ENCODE measurements around the gene DNASE1.
A peak's percentile ranks its signal among the peaks of the same experiment; 100 is the strongest.
"Not testable (repeated sequence)": the region's sequence is repeated elsewhere in the genome, so short reads cannot be mapped to it uniquely, and the experiment has no call there.

DNASE1 gene

DNA sequence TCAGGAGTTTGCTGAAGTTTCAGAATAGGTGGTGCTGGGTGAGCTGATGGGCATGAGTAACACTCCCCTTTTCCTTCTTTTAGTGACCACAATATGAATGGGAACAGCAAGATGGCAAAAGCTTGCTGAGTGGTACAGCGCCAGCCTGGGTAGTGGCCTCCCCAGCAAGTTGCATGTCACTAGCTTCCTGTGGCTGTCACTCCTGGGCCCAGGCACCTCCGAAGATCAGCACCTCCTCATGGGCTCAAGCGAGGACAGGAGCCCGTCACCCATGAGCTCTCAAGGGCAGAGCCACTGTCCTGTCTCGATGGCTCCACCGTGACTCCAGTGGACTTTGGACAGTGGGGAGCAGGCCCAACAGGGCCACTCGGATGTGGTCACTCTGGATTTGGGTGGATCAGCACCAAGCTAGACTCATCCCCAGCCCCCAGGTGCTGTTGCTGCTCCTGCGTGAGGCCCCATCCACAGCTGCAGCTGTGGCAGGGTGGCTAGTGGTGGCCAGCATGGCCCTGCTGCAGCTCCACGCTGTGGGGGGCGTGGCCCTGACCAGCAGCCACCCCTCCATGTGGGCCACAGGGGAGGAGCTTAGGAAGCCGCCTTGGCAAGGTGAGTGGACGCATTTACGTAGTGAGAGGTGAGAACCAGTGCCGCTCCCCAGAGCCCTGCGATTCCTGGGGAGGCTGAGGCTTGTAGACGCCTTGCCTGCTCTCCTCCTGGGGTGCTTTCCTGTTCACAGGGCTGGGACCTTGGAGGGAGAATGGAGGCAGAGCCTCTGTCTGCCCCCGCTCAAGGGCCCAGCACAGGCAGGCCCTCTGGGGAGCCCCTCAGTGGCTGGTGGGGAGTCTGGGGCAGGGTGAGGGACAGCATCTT lies 13.6 kb upstream of the DNASE1 start:
- no peak for DNase-seq (ENCODE audit: low read depth in 2 of 3, low spot score in 2 of 3)

DNA sequence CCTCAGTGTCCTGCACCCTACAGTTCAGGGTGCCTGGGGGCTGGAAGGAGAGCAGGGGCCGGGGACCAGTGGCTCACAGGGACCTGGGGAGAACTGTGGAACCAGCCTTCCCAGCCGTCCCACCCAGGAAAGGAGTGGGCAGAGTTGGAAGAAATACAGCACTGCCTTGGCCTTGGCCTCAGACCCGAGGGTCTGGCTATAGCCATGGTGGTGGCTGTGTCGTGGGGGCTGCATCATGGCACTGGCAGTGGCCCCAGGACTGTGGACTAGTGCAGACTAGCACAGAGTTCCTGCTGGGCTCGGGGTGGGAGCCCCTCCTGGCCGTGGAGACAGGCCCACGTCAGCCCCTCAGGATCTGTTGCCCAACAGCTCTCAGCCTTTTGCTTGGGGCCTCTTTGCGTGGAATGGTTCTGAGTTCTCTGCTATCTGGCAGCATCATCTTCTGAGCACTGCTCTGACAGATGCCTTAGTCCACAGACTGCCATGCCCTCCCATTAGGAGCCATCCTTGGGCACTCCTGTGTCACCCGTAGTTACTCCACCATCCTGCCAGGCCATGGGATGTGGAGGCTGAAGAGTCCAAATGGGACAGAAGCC lies 12.6 kb upstream of the DNASE1 start:
- no peak for DNase-seq (ENCODE audit: low read depth in 2 of 3, low spot score in 2 of 3)

DNA sequence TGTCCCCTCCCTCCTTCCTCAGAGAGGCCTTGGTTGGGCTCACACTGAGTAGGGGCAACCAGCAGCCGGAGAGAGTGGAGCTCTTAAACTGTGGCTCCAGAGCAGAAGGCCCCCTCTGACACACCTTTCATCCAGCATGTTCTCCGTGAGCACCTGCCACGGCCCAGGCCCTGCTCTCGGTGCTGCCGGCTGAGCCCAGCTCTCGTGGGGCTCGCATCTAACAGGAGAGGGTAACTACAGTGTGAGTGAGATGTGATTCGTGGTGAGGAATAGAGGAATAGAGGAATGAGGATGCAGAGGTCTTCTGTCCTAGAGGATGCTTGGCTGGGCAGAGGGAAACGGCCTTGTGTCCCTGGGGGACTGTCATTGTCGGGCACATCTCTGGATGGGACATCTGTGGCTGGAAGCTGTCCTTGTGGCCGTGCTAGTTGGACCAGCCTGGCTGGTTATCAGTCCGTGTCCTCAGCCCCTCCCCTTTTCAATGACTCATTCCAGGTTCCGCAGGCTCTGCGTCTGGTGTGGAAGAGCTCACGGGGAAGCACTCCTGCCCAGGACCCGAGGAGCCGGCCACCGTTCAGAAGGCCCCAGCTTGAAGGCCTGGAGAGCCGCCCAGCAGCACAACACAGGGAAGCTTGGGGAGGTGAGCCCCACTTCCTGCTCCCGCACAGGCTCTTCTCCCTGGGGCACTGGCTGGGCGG lies 11.9 kb upstream of the DNASE1 start:
- no peak for DNase-seq (ENCODE audit: low read depth in 2 of 3, low spot score in 2 of 3)

DNA sequence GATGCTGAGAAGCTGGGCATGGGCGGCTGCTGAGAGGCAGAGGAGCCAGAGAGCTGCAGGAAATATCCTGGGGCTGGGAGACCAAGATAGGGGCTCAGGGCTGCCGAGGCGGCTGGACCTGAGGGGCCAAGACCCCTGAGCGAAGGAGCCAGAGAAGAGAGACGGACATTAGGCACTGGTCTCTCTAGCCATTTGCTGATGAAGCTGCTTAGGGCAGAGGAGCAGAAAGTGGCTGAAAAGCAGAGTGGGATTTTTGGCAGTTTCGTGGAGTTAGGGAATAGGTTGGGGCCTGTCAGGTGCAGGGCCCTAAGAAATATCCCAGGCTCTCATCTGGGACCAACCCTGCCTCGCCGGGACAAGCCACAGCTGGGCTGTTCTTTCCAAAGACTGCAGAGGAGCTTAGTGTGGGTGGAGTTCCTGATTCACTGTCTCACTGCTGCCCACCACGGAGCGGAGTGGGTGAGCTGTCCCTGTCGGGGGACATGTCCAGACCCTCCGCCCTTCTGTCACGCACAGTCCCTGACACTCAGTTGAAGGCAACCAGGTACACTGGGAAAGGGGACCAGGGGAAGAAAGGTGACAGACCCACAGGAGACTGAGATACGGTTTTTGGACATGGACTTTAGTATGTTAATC lies 11.3 kb upstream of the DNASE1 start:
- DNase-seq (ENCODE audit: low read depth in 2 of 3, low spot score in 2 of 3): no peak

DNA sequence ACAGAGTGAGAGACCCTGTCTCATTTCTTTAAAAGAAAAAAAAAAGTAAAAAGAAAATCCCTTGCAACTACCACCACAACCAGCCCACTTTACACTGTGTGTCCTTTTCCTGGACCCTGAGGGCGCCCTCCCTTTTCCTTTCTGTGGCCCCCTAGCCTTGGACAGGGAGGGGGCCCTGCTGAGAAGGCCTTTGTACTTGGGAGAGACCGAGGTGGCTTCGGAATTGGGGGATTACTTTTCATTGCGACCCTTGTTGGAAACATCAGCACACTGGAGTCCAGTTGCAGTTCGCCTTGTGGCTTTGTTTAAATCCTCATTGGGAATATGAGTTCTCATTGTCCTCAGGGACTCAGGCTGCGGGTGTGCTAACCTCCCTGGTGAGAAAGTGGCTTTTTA lies 9.4 kb upstream of the DNASE1 start:
- no peak for DNase-seq (ENCODE audit: low read depth in 2 of 3, low spot score in 2 of 3)

DNA sequence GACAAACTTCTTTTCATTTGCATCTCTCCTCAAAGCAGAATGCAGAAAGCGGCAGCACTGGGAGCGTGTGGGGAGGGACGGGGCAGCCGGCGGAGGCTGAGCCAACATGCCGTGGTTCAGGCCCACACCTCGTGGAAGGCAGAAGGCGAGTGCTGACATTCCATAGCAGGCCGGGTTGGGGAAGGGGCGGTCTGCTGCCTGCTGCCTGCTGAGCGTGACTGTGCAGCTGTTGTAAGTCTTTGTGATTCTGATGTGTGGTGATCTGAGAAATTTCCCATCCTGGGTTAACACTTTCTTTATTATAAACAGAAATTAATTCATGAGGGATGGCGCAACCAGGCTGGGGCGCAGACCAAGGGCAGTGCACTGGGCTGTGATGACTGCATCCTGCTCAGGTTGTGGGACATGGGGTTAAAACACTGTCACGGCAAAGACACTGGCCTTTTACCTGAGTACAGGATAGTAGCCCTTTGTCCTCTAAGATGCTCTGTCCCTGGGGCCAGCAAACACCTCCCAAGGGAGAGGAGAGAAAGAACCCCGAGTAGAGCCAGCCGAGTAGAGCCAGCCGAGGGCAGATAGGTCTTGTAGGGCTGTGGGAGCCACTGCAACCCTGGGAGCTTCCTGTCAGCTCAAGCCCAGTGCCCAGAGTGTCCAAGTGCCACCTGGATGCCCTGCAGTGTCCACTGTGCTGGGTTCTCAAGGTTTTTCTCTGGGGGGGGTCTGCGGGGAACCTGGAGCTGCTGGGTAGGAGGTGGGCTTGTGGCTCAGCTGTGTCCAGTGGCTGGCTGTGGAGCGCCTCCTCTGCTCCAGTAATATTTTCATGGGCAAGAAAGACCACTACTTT lies 8.8 kb upstream of the DNASE1 start:
- no peak for DNase-seq (ENCODE audit: low read depth in 2 of 3, low spot score in 2 of 3)

DNA sequence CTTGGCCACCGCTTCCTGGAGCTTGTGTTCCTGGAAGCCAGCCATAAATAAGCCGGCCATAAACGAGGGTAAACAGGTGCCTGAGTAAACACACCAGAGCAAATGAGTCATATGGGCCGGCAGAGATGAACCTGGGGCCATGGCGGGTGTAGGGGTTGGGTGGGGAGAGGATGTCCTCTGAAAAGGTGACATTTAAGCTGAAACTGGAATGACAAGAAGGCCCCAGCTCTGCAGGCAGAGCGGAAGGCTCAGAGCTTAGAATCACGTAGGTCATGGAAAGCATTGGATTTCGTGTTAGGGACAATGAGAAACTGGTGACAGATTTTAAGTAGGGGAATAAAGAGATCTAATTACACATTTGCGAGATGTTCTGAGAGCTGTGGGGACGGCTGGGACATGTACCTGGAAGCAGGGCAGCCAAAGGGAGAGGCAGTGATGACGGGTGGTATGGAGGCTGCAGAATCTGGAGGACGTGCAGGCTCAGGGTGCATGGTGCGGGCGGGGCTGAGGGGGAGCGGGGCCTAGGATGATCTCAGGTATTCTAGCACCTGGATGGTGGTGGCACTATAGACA lies 8.1 kb upstream of the DNASE1 start:
- no peak for DNase-seq (ENCODE audit: low read depth in 2 of 3, low spot score in 2 of 3)

DNA sequence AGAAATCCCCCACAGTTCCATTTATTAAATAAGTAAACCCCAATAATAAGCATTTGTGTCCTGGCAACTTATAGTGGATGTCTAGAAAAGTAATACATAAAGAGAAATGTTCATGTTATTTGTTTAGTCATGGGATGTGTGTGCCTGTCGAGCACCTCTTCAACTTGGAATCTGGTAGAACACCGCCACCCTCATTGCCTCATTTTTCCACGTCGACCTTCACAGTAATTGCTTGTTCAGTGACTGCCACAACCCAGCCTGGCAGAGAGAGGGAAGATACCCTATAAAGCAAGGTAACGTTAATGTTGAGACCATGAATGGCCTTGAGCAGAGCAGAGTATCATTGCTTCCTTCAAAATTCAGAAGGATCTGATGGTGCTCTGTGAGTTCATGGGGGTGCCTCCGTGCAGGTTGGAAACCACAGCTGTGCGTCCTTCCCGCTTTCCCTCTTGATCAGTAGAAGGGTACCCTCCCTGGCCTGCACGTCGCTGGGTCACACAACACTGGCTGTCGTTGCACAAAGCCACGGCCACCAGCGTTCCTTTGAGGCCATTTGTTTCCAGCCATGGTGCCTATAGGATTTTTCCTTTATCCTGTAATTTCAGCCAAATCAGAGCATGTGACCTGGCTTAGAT lies 3.7 kb upstream of the DNASE1 start:
- no peak for DNase-seq (ENCODE audit: low read depth in 2 of 3, low spot score in 2 of 3)

DNA sequence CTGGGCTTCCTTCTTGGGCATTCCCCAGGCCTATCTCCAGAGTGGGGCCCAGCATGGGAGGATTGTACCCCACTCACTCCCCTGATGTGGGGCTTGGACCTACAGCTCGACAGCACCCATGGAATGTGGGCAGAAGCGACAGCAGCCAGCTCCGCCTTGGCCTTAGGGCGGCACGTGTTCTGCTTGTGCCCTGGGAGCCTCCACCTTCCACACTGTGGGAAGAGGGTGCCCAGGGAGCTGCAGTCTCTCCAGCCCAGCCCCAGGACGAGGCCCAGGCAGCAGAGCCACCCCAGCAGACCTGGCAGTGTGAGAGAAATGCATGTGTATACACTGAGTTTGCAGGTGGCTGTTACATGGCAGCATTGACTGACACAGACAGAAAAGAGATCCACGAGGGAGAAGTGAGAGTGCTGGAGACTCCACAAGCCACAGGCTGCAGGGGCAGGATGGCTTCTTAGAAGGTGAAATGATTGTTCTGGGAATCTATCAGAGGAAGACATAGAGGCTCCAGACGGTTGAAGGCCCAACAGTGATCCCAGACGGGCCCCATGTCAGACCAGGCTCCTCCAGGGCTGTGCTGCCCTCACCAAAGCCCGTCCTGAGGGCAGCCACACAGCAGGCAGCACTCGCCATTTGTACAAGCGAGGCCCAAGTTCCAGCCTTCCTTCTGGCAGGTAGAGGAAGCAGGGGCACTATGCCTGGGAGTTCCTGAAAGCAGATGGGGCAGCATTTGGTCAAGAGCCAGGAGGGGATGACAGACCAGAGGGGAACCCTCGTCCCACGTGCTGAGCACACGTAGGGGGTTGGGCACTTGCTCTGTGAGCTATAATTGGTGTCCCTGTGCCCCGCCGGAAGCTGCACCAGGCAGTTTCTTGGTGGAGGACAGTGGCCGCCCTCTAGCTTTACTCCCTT lies 2.8 kb upstream of the DNASE1 start:
- no peak for DNase-seq (ENCODE audit: low read depth in 2 of 3, low spot score in 2 of 3)

DNA sequence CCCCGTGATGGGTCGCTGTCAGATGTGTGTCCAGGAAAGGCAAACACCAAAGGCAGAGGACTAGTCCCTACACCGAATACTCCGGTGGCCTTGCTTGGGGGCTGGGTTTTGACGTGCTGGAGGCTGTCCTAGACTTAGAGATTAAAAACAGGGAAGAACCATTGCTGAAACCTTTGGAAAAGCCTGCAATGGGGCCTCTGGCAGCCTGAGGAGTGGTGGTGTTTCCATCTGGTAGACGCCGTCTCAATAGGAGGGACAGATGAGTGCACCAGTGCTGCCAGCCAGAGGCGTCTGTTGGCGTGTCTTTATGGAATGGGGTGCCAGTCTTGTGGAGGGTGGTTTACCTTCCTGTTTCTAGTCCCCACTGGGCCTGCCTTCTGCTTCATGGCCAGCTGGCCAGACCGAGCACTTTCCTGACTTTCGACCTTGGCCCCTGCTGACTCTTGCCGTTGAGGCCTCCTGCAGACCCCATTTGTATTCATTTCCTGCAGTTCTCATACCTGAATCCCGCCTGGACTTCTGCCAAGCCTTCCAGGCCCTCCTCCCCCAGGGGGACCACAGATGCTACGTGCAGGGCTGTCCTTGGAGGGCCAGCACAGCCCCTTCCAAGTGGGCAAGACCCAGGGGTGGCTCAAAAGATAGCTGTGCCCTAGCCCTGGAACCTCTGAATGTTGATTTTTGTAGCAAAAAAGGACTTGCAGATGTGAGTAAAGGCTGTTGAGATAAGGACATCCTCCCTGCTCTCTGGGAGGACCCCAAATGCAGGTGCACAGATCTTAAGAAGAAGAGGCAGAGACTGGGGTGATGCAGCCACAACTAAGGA lies 1.9 kb upstream of the DNASE1 start:
- DNase-seq (ENCODE audit: low read depth in 2 of 3, low spot score in 2 of 3): no peak

DNA sequence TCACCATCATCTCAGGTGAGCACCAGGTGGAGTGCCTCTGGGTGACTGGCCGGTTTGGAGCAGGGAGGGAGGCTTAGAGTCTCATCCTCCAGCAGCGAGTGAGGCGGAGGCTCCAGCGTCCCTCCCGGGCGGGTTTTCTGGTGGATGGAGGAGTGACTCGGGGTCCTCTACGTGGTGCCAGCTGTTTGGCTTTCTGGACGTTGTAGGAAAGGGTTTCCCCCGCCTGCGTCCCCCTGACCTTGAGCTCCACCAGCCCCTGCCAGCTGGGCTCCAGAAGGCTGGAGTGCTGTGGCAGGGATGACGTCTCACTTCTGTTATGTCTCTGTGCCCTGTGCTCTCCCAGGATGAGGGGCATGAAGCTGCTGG lies 522 bp downstream of the DNASE1 start:
- DNase-seq (ENCODE audit: low read depth in 2 of 3, low spot score in 2 of 3): no peak

DNA sequence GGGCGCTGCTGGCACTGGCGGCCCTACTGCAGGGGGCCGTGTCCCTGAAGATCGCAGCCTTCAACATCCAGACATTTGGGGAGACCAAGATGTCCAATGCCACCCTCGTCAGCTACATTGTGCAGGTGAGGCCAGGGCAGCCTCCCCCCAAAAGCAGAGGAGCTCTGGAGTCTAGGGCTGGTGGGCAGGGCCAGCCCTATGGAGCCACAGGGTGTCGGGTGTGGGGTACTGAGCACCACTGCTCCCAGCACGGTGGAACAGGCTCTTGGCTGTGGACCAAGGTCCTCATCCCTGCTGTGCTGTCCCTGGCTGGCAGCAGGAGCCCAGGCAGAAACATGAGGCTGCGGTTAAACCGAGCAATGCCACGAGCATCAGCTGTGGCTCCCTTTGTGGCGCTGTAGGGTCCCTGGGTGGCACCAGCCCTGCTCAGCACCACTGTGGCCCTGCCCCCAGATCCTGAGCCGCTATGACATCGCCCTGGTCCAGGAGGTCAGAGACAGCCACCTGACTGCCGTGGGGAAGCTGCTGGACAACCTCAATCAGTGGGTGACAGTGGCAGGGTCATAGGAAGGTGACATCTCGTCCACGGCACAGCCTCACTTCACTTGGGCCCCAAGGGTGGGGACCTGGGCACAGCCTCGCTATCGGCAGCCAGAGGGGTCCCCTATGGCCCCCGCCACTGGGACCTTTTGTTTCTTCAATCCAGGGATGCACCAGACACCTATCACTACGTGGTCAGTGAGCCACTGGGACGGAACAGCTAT lies 1.1 kb downstream of the DNASE1 start:
- DNase-seq (ENCODE audit: low read depth in 2 of 3, low spot score in 2 of 3): no peak

DNA sequence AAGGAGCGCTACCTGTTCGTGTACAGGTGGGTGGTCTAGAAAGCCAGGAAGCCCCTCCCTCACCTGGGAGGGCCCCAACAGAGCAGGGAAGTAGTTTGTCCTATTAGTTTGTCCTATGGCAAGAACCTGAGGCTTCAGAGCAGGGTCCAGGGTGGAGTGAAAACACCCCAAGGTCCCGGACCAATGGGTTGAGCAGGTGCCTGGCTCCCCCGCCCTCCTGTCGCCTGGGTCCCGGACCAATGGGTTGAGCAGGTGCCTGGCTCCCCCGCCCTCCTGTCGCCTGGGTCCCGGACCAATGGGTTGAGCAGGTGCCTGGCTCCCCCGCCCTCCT lies 1.6 kb downstream of the DNASE1 start:
- not testable (repeated sequence) for DNase-seq (ENCODE audit: low read depth in 2 of 3, low spot score in 2 of 3)

DNA sequence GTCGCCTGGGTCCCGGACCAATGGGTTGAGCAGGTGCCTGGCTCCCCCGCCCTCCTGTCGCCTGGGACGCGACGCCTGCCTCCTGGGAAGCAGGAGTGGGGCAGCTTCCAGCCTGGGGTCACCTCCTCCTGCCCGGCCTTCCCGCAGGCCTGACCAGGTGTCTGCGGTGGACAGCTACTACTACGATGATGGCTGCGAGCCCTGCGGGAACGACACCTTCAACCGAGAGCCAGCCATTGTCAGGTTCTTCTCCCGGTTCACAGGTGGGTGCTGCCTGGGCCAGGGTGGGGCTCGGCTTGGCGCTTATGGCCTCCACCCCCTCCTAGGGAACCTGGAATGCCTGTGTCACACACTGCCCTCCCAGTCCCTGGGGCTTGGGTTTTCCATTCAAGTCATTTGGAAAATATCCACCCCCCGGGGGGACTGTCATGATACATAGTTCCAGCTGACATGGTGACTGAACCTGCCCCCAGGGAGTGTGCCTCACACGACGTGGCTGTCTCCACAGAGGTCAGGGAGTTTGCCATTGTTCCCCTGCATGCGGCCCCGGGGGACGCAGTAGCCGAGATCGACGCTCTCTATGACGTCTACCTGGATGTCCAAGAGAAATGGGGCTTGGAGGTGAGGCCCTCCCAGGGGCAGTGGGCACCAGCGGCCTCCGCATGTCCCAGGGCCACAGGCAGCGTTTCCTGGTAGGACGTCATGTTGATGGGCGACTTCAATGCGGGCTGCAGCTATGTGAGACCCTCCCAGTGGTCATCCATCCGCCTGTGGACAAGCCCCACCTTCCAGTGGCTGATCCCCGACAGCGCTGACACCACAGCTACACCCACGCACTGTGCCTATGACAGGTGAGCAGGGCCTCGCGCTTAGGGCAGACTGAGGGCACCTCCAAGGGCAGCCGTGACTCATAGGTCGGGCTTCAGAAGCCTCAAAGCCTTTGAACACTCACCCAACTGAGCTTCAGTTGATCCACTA lies 2.3 kb downstream of the DNASE1 start:
- peak in 1 of 3 experiments; percentile 11 for DNase-seq (ENCODE audit: low read depth in 2 of 3, low spot score in 2 of 3)

DNA sequence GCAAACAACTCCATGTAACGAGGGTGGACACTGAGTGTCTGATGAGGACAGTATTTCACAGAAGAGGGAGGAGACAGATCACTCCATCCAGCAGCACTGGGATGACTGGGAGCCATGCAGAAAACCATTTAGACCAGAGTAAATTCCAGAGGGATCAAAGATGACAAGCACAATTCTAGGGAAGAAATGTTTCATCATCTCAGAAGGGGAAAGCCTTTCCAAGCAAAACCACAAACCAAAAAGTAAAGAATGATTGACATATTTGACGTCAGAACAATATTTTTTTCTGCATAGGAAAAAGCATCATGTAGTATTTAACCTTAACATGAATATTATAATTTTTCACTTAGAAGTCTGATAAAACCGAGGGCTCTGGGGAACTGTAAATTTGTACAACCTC lies 4.8 kb downstream of the DNASE1 start:
- no peak for DNase-seq (ENCODE audit: low read depth in 2 of 3, low spot score in 2 of 3)

DNA sequence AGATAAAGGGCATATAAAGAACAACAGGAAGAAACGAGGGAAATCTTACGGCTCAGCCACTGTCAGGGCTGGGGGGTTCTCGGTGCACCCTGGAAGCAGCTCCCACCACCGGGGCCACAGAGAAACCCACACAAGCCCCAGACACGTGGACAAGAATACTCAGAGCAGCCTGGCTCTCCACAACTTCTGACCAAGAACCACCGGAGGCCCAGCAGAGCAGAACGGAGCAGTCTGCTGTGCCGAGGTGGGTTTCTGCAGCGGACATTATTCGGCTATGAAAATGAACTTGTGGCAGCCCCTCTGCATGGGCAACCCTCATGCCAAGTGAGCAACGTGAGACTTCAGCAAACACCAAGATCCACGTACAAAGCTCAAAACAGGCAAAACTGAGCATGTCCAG lies 6.8 kb downstream of the DNASE1 start:
- no peak for DNase-seq (ENCODE audit: low read depth in 2 of 3, low spot score in 2 of 3)

Measured in activated CD8-positive, alpha-beta memory T cell treated with anti-CD3 and anti-CD28 coated beads for 48 hours (primary cell).